Measurements from ENCODE around the gene RAMAC.

RAMAC gene

DNA sequence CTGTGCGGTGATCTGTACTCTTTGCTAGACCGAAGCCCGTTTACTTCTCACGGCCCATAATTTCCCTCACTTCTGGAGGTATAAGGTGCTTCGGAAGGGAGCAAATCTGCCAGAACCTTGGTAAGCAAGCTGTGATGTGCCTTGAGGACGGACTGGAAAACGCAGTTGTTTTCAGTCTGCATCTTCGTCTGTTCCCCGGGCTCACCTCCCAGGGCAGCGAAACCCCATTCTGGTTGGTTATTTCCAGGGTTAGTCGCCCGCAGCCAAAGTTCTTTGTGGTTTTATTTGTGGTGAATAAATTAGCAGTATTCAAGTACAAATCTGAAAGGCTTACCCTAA lies 401 bp downstream of the RAMAC start:
- Histone ChIP-seq H3K4me3 (ENCODE audit: low read depth in 1 of 2, low read length in 2 of 2) (peak overlapping the region; percentile 77 to 85), H3K4me1 (ENCODE audit: insufficient read depth, low read length) (peaks cover 32% of the 10 kb centered on the region), H3K27ac (ENCODE audit: low read length) (peak overlapping the region; percentile 88), H3K4me2 (ENCODE audit: insufficient read depth, low read length) (peak overlapping the region; percentile 94), H3K9me3 (ENCODE audit: insufficient read depth, low read length, severe bottlenecking) (no peaks in the 10 kb centered on the region), H3K9ac (ENCODE audit: low read depth, low read length) (peak overlapping the region; percentile 68), H3K79me2 (ENCODE audit: insufficient read depth, low read length) (peaks cover 28% of the 10 kb centered on the region), H2AFZ (ENCODE audit: low read depth, low read length) (peak overlapping the region; percentile 95), H4K20me1 (ENCODE audit: insufficient read depth, low read length) (no peaks in the 10 kb centered on the region; the same call in 1 of the 2 replicates), H3K27me3 (ENCODE audit: insufficient read depth, low read length, poor library complexity) (no peaks in the 10 kb centered on the region), H3K36me3 (ENCODE audit: insufficient read depth, low read length) (peaks cover 13% of the 10 kb centered on the region)
- ATAC-seq (ENCODE audit: insufficient read depth, low read depth) (peak; percentile 46), DNase-seq (peak; percentile 26)
- TF ChIP-seq, protein P1, sequence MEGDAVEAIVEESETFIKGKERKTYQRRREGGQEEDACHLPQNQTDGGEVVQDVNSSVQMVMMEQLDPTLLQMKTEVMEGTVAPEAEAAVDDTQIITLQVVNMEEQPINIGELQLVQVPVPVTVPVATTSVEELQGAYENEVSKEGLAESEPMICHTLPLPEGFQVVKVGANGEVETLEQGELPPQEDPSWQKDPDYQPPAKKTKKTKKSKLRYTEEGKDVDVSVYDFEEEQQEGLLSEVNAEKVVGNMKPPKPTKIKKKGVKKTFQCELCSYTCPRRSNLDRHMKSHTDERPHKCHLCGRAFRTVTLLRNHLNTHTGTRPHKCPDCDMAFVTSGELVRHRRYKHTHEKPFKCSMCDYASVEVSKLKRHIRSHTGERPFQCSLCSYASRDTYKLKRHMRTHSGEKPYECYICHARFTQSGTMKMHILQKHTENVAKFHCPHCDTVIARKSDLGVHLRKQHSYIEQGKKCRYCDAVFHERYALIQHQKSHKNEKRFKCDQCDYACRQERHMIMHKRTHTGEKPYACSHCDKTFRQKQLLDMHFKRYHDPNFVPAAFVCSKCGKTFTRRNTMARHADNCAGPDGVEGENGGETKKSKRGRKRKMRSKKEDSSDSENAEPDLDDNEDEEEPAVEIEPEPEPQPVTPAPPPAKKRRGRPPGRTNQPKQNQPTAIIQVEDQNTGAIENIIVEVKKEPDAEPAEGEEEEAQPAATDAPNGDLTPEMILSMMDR (IDR thresholded peaks at IDR 0.05; ENCODE audit: borderline replicate concordance, extremely low read depth, low read length, poor library complexity, severe bottlenecking), result no peak
- no peak for TF ChIP-seq EZH2 (IDR thresholded peaks at IDR 0.05; ENCODE audit: borderline replicate concordance, low read depth, low read length, severe bottlenecking)

DNA sequence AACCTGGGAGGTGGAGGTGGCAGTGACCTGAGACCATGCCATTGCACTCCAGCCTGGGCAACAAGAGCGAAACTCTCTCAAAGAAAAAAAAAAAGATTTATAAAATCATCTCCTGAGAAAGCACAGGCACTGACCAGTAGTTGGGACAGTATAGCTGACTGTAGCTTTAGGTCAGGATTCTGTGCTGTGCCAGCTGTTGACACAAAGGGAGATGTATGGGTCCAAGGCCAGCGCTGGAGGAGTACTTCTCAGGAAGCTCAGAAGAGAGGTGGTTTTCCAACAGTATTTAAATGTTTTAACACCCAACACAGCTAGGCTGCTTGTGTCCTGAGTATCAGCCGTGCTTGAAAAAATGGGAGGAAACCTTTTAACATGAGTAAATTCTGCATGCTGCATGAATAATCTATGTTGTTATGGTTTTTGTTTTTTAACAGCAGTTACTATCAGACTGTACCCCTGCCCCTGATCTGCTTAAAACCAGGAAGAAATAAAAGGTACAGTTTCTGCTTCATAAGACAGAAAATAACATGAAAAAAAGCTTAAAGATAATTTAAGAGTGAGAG lies 6.5 kb downstream of the RAMAC start:
- Histone ChIP-seq H3K9ac (ENCODE audit: low read depth, low read length) (no peak overlapping the region), H3K27me3 (ENCODE audit: insufficient read depth, low read length, poor library complexity) (no peaks in the 10 kb centered on the region), H2AFZ (ENCODE audit: low read depth, low read length) (no peak overlapping the region), H3K4me2 (ENCODE audit: insufficient read depth, low read length) (no peak overlapping the region), H3K4me3 (ENCODE audit: low read depth in 1 of 2, low read length in 2 of 2) (no peak overlapping the region), H3K79me2 (ENCODE audit: insufficient read depth, low read length) (peaks cover 3% of the 10 kb centered on the region), H3K27ac (ENCODE audit: low read length) (no peak overlapping the region), H3K4me1 (ENCODE audit: insufficient read depth, low read length) (peaks cover 10% of the 10 kb centered on the region; the same call in 1 of the 2 replicates), H4K20me1 (ENCODE audit: insufficient read depth, low read length) (no peaks in the 10 kb centered on the region), H3K36me3 (ENCODE audit: insufficient read depth, low read length) (peaks cover 13% of the 10 kb centered on the region), H3K9me3 (ENCODE audit: insufficient read depth, low read length, severe bottlenecking) (no peaks in the 10 kb centered on the region)
- TF ChIP-seq, protein P1 (IDR thresholded peaks at IDR 0.05; ENCODE audit: borderline replicate concordance, extremely low read depth, low read length, poor library complexity, severe bottlenecking), result no peak
- no peak for TF ChIP-seq EZH2 (IDR thresholded peaks at IDR 0.05; ENCODE audit: borderline replicate concordance, low read depth, low read length, severe bottlenecking)
- ATAC-seq (ENCODE audit: insufficient read depth, low read depth) (no peak), DNase-seq (no peak)

DNA sequence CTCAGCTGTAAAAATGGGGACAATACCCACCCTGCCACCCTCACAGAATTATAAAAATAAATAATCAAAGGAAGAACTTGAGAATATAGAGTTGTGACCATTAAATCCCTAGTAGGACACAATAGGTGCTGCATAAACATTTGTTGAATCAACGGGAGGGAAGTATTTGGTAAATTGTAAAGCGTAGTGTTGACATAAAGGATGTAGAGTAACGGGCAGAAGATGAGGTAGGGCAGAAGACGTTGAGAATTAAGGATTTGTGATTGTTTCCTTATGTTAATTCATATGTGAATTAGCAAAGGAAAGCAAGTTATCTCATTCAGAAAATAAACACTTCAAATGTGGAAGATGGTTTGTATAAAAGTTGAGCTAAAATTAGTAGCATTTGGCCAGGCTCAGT lies 7.1 kb downstream of the RAMAC start:
- 0 out of 2 replicates have a peak, but pooled peaks cover 5% of the 10 kb centered on the region for H3K4me1 ChIP-seq (ENCODE audit: insufficient read depth, low read length)
- no peaks in the 10 kb centered on the region for H3K27me3 ChIP-seq (ENCODE audit: insufficient read depth, low read length, poor library complexity)
- no peaks in the 10 kb centered on the region for H3K9me3 ChIP-seq (ENCODE audit: insufficient read depth, low read length, severe bottlenecking)
- H3K4me2 ChIP-seq (ENCODE audit: insufficient read depth, low read length), result no peak overlapping the region
- peaks cover 13% of the 10 kb centered on the region for H3K36me3 ChIP-seq (ENCODE audit: insufficient read depth, low read length)
- no peak overlapping the region for H3K27ac ChIP-seq (ENCODE audit: low read length)
- no peak for TF ChIP-seq EZH2 (IDR thresholded peaks at IDR 0.05; ENCODE audit: borderline replicate concordance, low read depth, low read length, severe bottlenecking)
- TF ChIP-seq, protein P1 (IDR thresholded peaks at IDR 0.05; ENCODE audit: borderline replicate concordance, extremely low read depth, low read length, poor library complexity, severe bottlenecking), result no peak
- no peaks in the 10 kb centered on the region for H3K79me2 ChIP-seq (ENCODE audit: insufficient read depth, low read length)
- no peak overlapping the region for H2AFZ ChIP-seq (ENCODE audit: low read depth, low read length)
- H4K20me1 ChIP-seq (ENCODE audit: insufficient read depth, low read length), result no peaks in the 10 kb centered on the region
- ATAC-seq (ENCODE audit: insufficient read depth, low read depth) (no peak), DNase-seq (no peak)
- H3K4me3 ChIP-seq (ENCODE audit: low read depth in 1 of 2, low read length in 2 of 2), result no peak overlapping the region
- no peak overlapping the region for H3K9ac ChIP-seq (ENCODE audit: low read depth, low read length)

All from DND-41 (cell line).